CD14-positive monocyte (primary cell): ENCODE measurements around the gene CLDN6. TPM values are rescaled to one million over a fixed set of nuclear protein-coding genes. Genes with fewer than 3 reads are reported as not detected.

Experiments used
- DNase-seq, 3 donors: peaks; one replicate each; pipeline ENCODE4 v3.0.0-alpha.2; 2011 to 2022
- H2AFZ ChIP-seq: 2 replicates; pipeline ENCODE4 v1.6.0; 2012; ENCODE audit warnings: mild to moderate bottlenecking, low read depth, low read length, inconsistent platforms; ENCODE audit not compliant: insufficient read depth, poor library complexity, severe bottlenecking
- H3K27ac ChIP-seq, 2 donors: 1 replicate in 1 of 2; 2 replicates in 1 of 2; pipeline ENCODE4 v1.5.1; 2012 to 2013; ENCODE audit warnings: low read length in 2 of 2, control low read depth in 1 of 2, inconsistent platforms in 1 of 2, low read depth in 1 of 2, mild to moderate bottlenecking in 1 of 2
- H3K27me3 ChIP-seq, 2 donors: one replicate each; pipeline versions ENCODE4 v1.6.0 to v1.6.1; 2011 to 2013; ENCODE audit warnings: low read length in 2 of 2; ENCODE audit not compliant: control insufficient read depth in 2 of 2, insufficient read depth in 2 of 2
- H3K36me3 ChIP-seq, 2 donors: replicated peaks in 1 of 2; 1 replicate in 1 of 2; 2 replicates in 1 of 2; pipeline versions ENCODE4 v1.5.1 to v1.6.1; 2012 to 2013; ENCODE audit warnings: low read length in 2 of 2, control low read depth in 1 of 2, inconsistent platforms in 1 of 2, mild to moderate bottlenecking in 1 of 2; ENCODE audit not compliant: insufficient read depth in 2 of 2, control insufficient read depth in 1 of 2
- H3K4me1 ChIP-seq, 2 donors: 1 replicate in 1 of 2; 2 replicates in 1 of 2; pipeline versions ENCODE4 v1.5.1 to v1.6.1; 2012 to 2013; ENCODE audit warnings: low read length in 2 of 2, control low read depth in 1 of 2, inconsistent platforms in 1 of 2, mild to moderate bottlenecking in 1 of 2, moderate library complexity in 1 of 2; ENCODE audit not compliant: insufficient read depth in 2 of 2, control insufficient read depth in 1 of 2
- H3K4me2 ChIP-seq: replicated peaks from 2 replicates; pipeline ENCODE3; 2012; ENCODE audit warnings: low read length, moderate library complexity, mild to moderate bottlenecking; ENCODE audit not compliant: poor library complexity, severe bottlenecking; ENCODE audit errors: extremely low read depth
- H3K4me3 ChIP-seq, 3 experiments: fragments of 200-600 bp in 1 of 3; sonication (generic) in 1 of 3; replicated peaks in 1 of 3; 1 replicate in 2 of 3; 2 replicates in 1 of 3; pipeline ENCODE4 v1.5.1; 2011 to 2013; ENCODE audit warnings: low read length in 3 of 3, mild to moderate bottlenecking in 3 of 3, control low read depth in 2 of 3, low read depth in 2 of 3, inconsistent platforms in 1 of 3, moderate library complexity in 1 of 3
- H3K79me2 ChIP-seq: 2 replicates; pipeline ENCODE4 v1.6.0; 2012; ENCODE audit warnings: mild to moderate bottlenecking, control low read depth, inconsistent platforms, low read length, moderate library complexity; ENCODE audit not compliant: insufficient read depth
- H3K9ac ChIP-seq: 2 replicates; pipeline ENCODE4 v1.6.0; 2017; ENCODE audit warnings: low read length, mild to moderate bottlenecking; ENCODE audit not compliant: insufficient read depth, poor library complexity, severe bottlenecking
- H3K9me3 ChIP-seq, 2 donors: replicated peaks in 1 of 2; 1 replicate in 1 of 2; 2 replicates in 1 of 2; pipeline versions ENCODE4 v1.5.1 to v1.6.1; 2012 to 2013; ENCODE audit warnings: low read length in 2 of 2, control low read depth in 1 of 2; ENCODE audit not compliant: control insufficient read depth in 1 of 2, insufficient read depth in 1 of 2
- H4K20me1 ChIP-seq: 2 replicates; pipeline ENCODE4 v1.6.0; 2012; ENCODE audit warnings: mild to moderate bottlenecking, low read length, control low read depth, moderate library complexity; ENCODE audit not compliant: insufficient read depth
- H3K27ac Mint-ChIP-seq, 7 donors: one replicate each; pipeline ENCODE4 v1.8.0; 2020; ENCODE audit warnings: mild to moderate bottlenecking in 7 of 7, mixed read lengths in 7 of 7, moderate library complexity in 6 of 7, inconsistent platforms in 2 of 7
- H3K27me3 Mint-ChIP-seq, 3 donors: one replicate each; pipeline ENCODE4 v1.8.0; 2021 to 2022; ENCODE audit warnings: low read depth in 3 of 3, mild to moderate bottlenecking in 3 of 3, mixed read lengths in 3 of 3, moderate library complexity in 3 of 3, inconsistent platforms in 1 of 3
- H3K36me3 Mint-ChIP-seq, 2 donors: one replicate each; pipeline ENCODE4 v1.8.0; 2020; ENCODE audit warnings: mixed read lengths in 2 of 2, inconsistent platforms in 1 of 2, mild to moderate bottlenecking in 1 of 2
- H3K4me1 Mint-ChIP-seq: one replicate; pipeline ENCODE4 v1.8.0; 2020; ENCODE audit warnings: mild to moderate bottlenecking, mixed read lengths
- H3K4me3 Mint-ChIP-seq, 2 donors: one replicate each; pipeline ENCODE4 v1.8.0; 2020; ENCODE audit warnings: mild to moderate bottlenecking in 2 of 2, mixed read lengths in 2 of 2, moderate library complexity in 1 of 2
- H3K9me3 Mint-ChIP-seq, 7 donors: one replicate each; pipeline ENCODE4 v1.8.0; 2020 to 2022; ENCODE audit warnings: mixed read lengths in 7 of 7, mild to moderate bottlenecking in 6 of 7, moderate library complexity in 6 of 7, inconsistent platforms in 2 of 7
- CTCF ChIP-seq: fragments of 200-600 bp; IDR thresholded peaks from one replicate; pipeline ENCODE4 v1.8.0; 2022; ENCODE audit warnings: antibody characterized with exemption, mild to moderate bottlenecking
- WGBS: methylation state at CpG from one replicate; pipeline ENCODE4 v1.1.5; 2013; ENCODE audit warnings: missing lambda C conversion rate; ENCODE audit not compliant: insufficient coverage; 5-methylcytosine and 5-hydroxymethylcytosine counted together
- intact Hi-C, 2 donors: fragments of 100-400 bp; cut with micrococcal nuclease; formaldehyde crosslinking; loops; one replicate each; pipeline versions ENCODE4 v1.15.0 to v1.15.1; 2023
- polyA plus RNA-seq, 3 donors: library from polyadenylated mRNA; depleted of rRNA in 1 of 3; unstranded in 2 of 3; stranded (reverse) in 1 of 3; fragments of 300-500 nt in 2 of 3; fragments of >200 nt in 1 of 3; fragmentation: Illumina TruSeq in 2 of 3; gene quantifications; 1 replicate in 2 of 3; 2 replicates in 1 of 3; pipeline ENCODE4 v1.2.3, GENCODE V29; 2012 to 2021

CLDN6 gene
- polyA plus RNA-seq, 3 donors, result not detected

- peaks cover 4 to 5% of the 10 kb centered on the region in 2 donors for H3K36me3 ChIP-seq
- WGBS, result under 1% methylated on average over 46 of the region's 57 CpGs
- Mint-ChIP-seq H3K9me3 (peaks cover 0 to 8% (median 0%) of the 10 kb centered on the region in 7 donors), H3K27ac (peak overlapping the region; percentile 62 to 99 (median 95)), H3K4me1 (peaks cover 54% of the 10 kb centered on the region), H3K36me3 (peaks cover 3 to 6% of the 10 kb centered on the region in 2 donors), H3K27me3 (peaks cover 22 to 30% (median 24%) of the 10 kb centered on the region in 3 donors), H3K4me3 (peak overlapping the region; percentile 88 to 96)
- H3K79me2 ChIP-seq, result no peaks in the 10 kb centered on the region
- peak overlapping the region; percentile 59 for H3K9ac ChIP-seq
- TF ChIP-seq CTCF, result no peak
- peak overlapping the region; percentile 69 for H2AFZ ChIP-seq
- peak overlapping the region; percentile 99 for H3K4me2 ChIP-seq
- H3K9me3 ChIP-seq, result no peaks in the 10 kb centered on the region
- peak; percentile 63 to 76 (median 76) for DNase-seq
- H3K27ac ChIP-seq, result peak overlapping the region; percentile 36 to 96
- peak overlapping the region; percentile 47 to 91 (median 60) for H3K4me3 ChIP-seq
- intact Hi-C loops, result loop anchor here (2.0 to 10.0 kb wide), 5 partner anchors 14 to 1251 kb away; partner anchors contain the start of genes ELOB (in 1 of the 2), PAQR4 (in 1 of the 2) and TFAP4 (in 1 of the 2)
- H3K4me1 ChIP-seq, result peaks cover 62 to 64% of the 10 kb centered on the region in 2 donors
- peaks cover 0 to 20% of the 10 kb centered on the region in 2 donors for H3K27me3 ChIP-seq
- peaks cover 48% of the 10 kb centered on the region for H4K20me1 ChIP-seq
Observed at GRCh38 chr16:3020604-3021448, 2.8 kb upstream of the CLDN6 start.

- H3K4me2 ChIP-seq, result peak within 1 kb of the TSS; percentile 99
- no peaks in the 10 kb centered on the region for H3K9me3 ChIP-seq
- peaks cover 60 to 64% of the 10 kb centered on the region in 2 donors for H3K4me1 ChIP-seq
- H2AFZ ChIP-seq, result peak within 1 kb of the TSS; percentile 69
- Mint-ChIP-seq H3K4me1 (peaks cover 52% of the 10 kb centered on the region), H3K4me3 (peak within 1 kb of the TSS; percentile 88 to 96), H3K36me3 (peaks cover 0 to 3% of the 10 kb centered on the region in 2 donors), H3K27ac (peak within 1 kb of the TSS; percentile 66 to 99 (median 95)), H3K27me3 (peaks cover 24 to 33% (median 24%) of the 10 kb centered on the region in 3 donors), H3K9me3 (peaks cover 0 to 6% (median 0%) of the 10 kb centered on the region in 7 donors)
- H3K27ac ChIP-seq, result peak within 1 kb of the TSS; percentile 36 to 96
- H3K4me3 ChIP-seq, result peak within 1 kb of the TSS; percentile 47 to 91 (median 60)
- intact Hi-C loops, result loop anchor here (2.0 to 10.0 kb wide), 5 partner anchors 13 to 1252 kb away; partner anchors contain the start of genes ELOB (in 1 of the 2), PAQR4 (in 1 of the 2) and TFAP4 (in 1 of the 2)
- H3K79me2 ChIP-seq, result no peaks in the 10 kb centered on the region
- no peaks in the 10 kb centered on the region for H3K36me3 ChIP-seq
- no peak for TF ChIP-seq CTCF
- peak; percentile 65 to 78 (median 76) for DNase-seq
- under 1% methylated on average over 45 of the region's 49 CpGs for WGBS
- peak within 1 kb of the TSS; percentile 59 for H3K9ac ChIP-seq
- peaks cover 42% of the 10 kb centered on the region for H4K20me1 ChIP-seq
- peaks cover 0 to 20% of the 10 kb centered on the region in 2 donors for H3K27me3 ChIP-seq
Observed at GRCh38 chr16:3020247-3020603, 2.2 kb upstream of the CLDN6 start, which contains the start of gene TNFRSF12A. Gene TNFRSF12A (plus strand): TSS chr16:3020368. CDS start chr16:3020398, 30 bp downstream.
